ENCODE data around the gene PARD3. TPM values are rescaled to one million over a fixed set of nuclear protein-coding genes. Genes with fewer than 3 reads are reported as not detected.
A peak's percentile ranks its signal among the peaks of the same experiment; 100 is the strongest.
"Not testable (repeated sequence)": the region's sequence is repeated elsewhere in the genome, so short reads cannot be mapped to it uniquely, and the experiment has no call there.

Gene PARD3
- total RNA-seq, 1 donor from 2014 or later = 25.3 TPM

GRCh38 chr10:34272316-34272715, 542.8 kb downstream of the PARD3 start:
- ATAC-seq = no peak
- DNase-seq = no peak
- intact Hi-C loops (cut with micrococcal nuclease) = no loop called here

- intact Hi-C loops (cut with micrococcal nuclease); DNase-seq; ATAC-seq: not testable (repeated sequence)
These were observed 546.7 kb downstream of the PARD3 start for GRCh38 chr10:34268410-34268809.

GRCh38 chr10:34262985-34263384, 552.1 kb downstream of the PARD3 start:
- ATAC-seq = no peak
- intact Hi-C loops (cut with micrococcal nuclease) = no loop called here
- no peak for DNase-seq

- intact Hi-C loops (cut with micrococcal nuclease) = no loop called here
- no peak for DNase-seq
- no peak for ATAC-seq
These were observed 554.2 kb downstream of the PARD3 start for GRCh38 chr10:34260904-34261303.

GRCh38 chr10:34256216-34256615, 558.9 kb downstream of the PARD3 start:
- intact Hi-C loops (cut with micrococcal nuclease) = no loop called here
- DNase-seq = no peak
- peak; percentile 32 for ATAC-seq

GRCh38 chr10:34255035-34255434, 560.1 kb downstream of the PARD3 start:
- ATAC-seq = no peak
- no peak for DNase-seq
- intact Hi-C loops (cut with micrococcal nuclease) = no loop called here

- intact Hi-C loops (cut with micrococcal nuclease) = no loop called here
- ATAC-seq (peak; percentile 35), DNase-seq (no peak)
These were observed 560.5 kb downstream of the PARD3 start for GRCh38 chr10:34254596-34254995.

GRCh38 chr10:34252111-34252510, 563.0 kb downstream of the PARD3 start:
- peak; percentile 89 for ATAC-seq

GRCh38 chr10:34251177-34251576, 563.9 kb downstream of the PARD3 start:
- DNase-seq (no peak), ATAC-seq (no peak)
- intact Hi-C loops (cut with micrococcal nuclease) = no loop called here

More at GRCh38 chr10:34252111-34252510, 563.0 kb downstream of the PARD3 start:
- intact Hi-C loops (cut with micrococcal nuclease) = no loop called here
- DNase-seq = no peak

- no peak for DNase-seq
- intact Hi-C loops (cut with micrococcal nuclease) = no loop called here
- no peak for ATAC-seq
These were observed 564.4 kb downstream of the PARD3 start for GRCh38 chr10:34250722-34251121.

GRCh38 chr10:34249634-34250033, 565.5 kb downstream of the PARD3 start:
- DNase-seq (no peak), ATAC-seq (no peak)
- intact Hi-C loops (cut with micrococcal nuclease) = no loop called here

- intact Hi-C loops (cut with micrococcal nuclease) = no loop called here
- no peak for ATAC-seq
- DNase-seq = no peak
These were observed 567.5 kb downstream of the PARD3 start for GRCh38 chr10:34247560-34247959.

- no peak for DNase-seq
- intact Hi-C loops (cut with micrococcal nuclease) = no loop called here
- ATAC-seq = no peak
These were observed 570.2 kb downstream of the PARD3 start for GRCh38 chr10:34244756-34245484.

GRCh38 chr10:34241226-34242000, 573.7 kb downstream of the PARD3 start:
- intact Hi-C loops (cut with micrococcal nuclease) = no loop called here
- DNase-seq = no peak
- no peak for ATAC-seq

- DNase-seq (no peak), ATAC-seq (no peak)
- intact Hi-C loops (cut with micrococcal nuclease) = no loop called here
These were observed 575.1 kb downstream of the PARD3 start for GRCh38 chr10:34240039-34240438.

GRCh38 chr10:34237898-34238455, 577.1 kb downstream of the PARD3 start:
- no peak for ATAC-seq
- intact Hi-C loops (cut with micrococcal nuclease) = no loop called here

GRCh38 chr10:34236931-34237330, 578.2 kb downstream of the PARD3 start:
- no peak for DNase-seq
- intact Hi-C loops (cut with micrococcal nuclease) = no loop called here
- no peak for ATAC-seq

More at GRCh38 chr10:34237898-34238455, 577.1 kb downstream of the PARD3 start:
- no peak for DNase-seq

- DNase-seq (no peak), ATAC-seq (no peak)
- intact Hi-C loops (cut with micrococcal nuclease) = no loop called here
These were observed 579.8 kb downstream of the PARD3 start for GRCh38 chr10:34235164-34235832.

GRCh38 chr10:34232481-34232880, 582.6 kb downstream of the PARD3 start:
- intact Hi-C loops (cut with micrococcal nuclease) = no loop called here
- ATAC-seq (no peak), DNase-seq (no peak)
